HG02981 (cell line): ENCODE measurements around the gene PRSS27.
A peak's percentile ranks its signal among the peaks of the same experiment; 100 is the strongest.

Source experiments
- ATAC-seq: cut with Tn5 transposase; IDR thresholded peaks from one replicate; pipeline ENCODE4 v1.9.1; 2021; ENCODE audit warnings: mild to moderate bottlenecking, moderate library complexity; ENCODE audit not compliant: unreplicated experiment

The PRSS27 gene

GRCh38 chr16:2720064-2720457, at the start of gene PRSS27:
Gene PRSS27 (minus strand): TSS chr16:2720224. CDS start chr16:2720160, 64 bp downstream.
- ATAC-seq: no peak

GRCh38 chr16:2769675-2770056, 49.6 kb upstream of the PRSS27 start:
- ATAC-seq: no peak

- ATAC-seq: no peak
These were observed 49.1 kb upstream of the PRSS27 start for GRCh38 chr16:2769100-2769529.

- no peak for ATAC-seq
These were observed 48.5 kb upstream of the PRSS27 start for GRCh38 chr16:2768403-2769089.

GRCh38 chr16:2767891-2768290, 47.9 kb upstream of the PRSS27 start:
- ATAC-seq: no peak

GRCh38 chr16:2767140-2767731, 47.2 kb upstream of the PRSS27 start:
- ATAC-seq: no peak

- ATAC-seq: no peak
These were observed 46.6 kb upstream of the PRSS27 start for GRCh38 chr16:2766430-2767139.

GRCh38 chr16:2765462-2766404, 45.7 kb upstream of the PRSS27 start:
- ATAC-seq: no peak

GRCh38 chr16:2764718-2765117, 44.7 kb upstream of the PRSS27 start:
- ATAC-seq: no peak

GRCh38 chr16:2763173-2763572, 43.1 kb upstream of the PRSS27 start:
- no peak for ATAC-seq

- no peak for ATAC-seq
These were observed 42.7 kb upstream of the PRSS27 start for GRCh38 chr16:2762711-2763110.

GRCh38 chr16:2761886-2762583, 42.0 kb upstream of the PRSS27 start:
- ATAC-seq: no peak

- ATAC-seq: no peak
These were observed 41.4 kb upstream of the PRSS27 start for GRCh38 chr16:2761472-2761871.

GRCh38 chr16:2757344-2757743, 37.3 kb upstream of the PRSS27 start:
- ATAC-seq: no peak

GRCh38 chr16:2756288-2757015, 36.4 kb upstream of the PRSS27 start:
- ATAC-seq: no peak

GRCh38 chr16:2755158-2755557, 35.1 kb upstream of the PRSS27 start:
- no peak for ATAC-seq

- ATAC-seq: no peak
These were observed 33.7 kb upstream of the PRSS27 start for GRCh38 chr16:2753733-2754020.

GRCh38 chr16:2752850-2753732, 33.1 kb upstream of the PRSS27 start:
- peak; percentile 35 for ATAC-seq
